CD4-positive, alpha-beta T cell (primary cell): ENCODE data around the gene SYT9. TPM values are rescaled to one million over a fixed set of nuclear protein-coding genes. Genes with fewer than 3 reads are reported as not detected.

Source experiments
- ATAC-seq: fragments of 200-7000 bp; cut with Tn5 transposase; one replicate; pipeline ENCODE4 v1.10.0; 2022; ENCODE audit warnings: mild to moderate bottlenecking; ENCODE audit not compliant: poor library complexity
- CTCF ChIA-PET: fragments of 350-600 bp; sonication (Branson Sonifier 250); formaldehyde crosslinking; loops from one replicate; lab custom pipeline; 2021; ENCODE audit warnings: antibody characterized with exemption, inconsistent platforms; lab: Charles Lee
- POLR2A ChIA-PET: fragments of 350-600 bp; sonication (Branson Sonifier 250); formaldehyde crosslinking; loops from one replicate; lab custom pipeline; 2021; ENCODE audit warnings: antibody characterized with exemption, inconsistent platforms; lab: Charles Lee
- DNase-seq, 14 experiments: peaks; one replicate each; pipeline ENCODE4 v3.0.0-alpha.2; 2013 to 2020; ENCODE audit warnings: mixed read lengths in 2 of 14
- H3K27ac ChIP-seq, 2 donors: one replicate each; pipeline versions ENCODE4 v1.5.1 to v1.7.0; 2013; ENCODE audit warnings: low read length in 2 of 2, low read depth in 1 of 2, mild to moderate bottlenecking in 1 of 2
- H3K27me3 ChIP-seq, 2 experiments: 1 replicate in 1 of 2; 2 replicates in 1 of 2; pipeline versions ENCODE4 v1.6.1 to v1.7.0; 2013; ENCODE audit warnings: low read length in 2 of 2, control low read depth in 1 of 2, mild to moderate bottlenecking in 1 of 2, moderate library complexity in 1 of 2; ENCODE audit not compliant: insufficient read depth in 2 of 2, control insufficient read depth in 1 of 2
- H3K36me3 ChIP-seq: one replicate; pipeline ENCODE4 v1.6.1; 2013; ENCODE audit warnings: low read length, control low read depth; ENCODE audit not compliant: insufficient read depth
- H3K4me1 ChIP-seq: one replicate; pipeline ENCODE4 v1.6.1; 2013; ENCODE audit warnings: low read length, control low read depth; ENCODE audit not compliant: insufficient read depth
- H3K4me3 ChIP-seq: one replicate; pipeline ENCODE4 v1.5.1; 2013; ENCODE audit warnings: mild to moderate bottlenecking, low read length, moderate library complexity
- H3K9me3 ChIP-seq, 2 experiments: 1 replicate in 1 of 2; 2 replicates in 1 of 2; pipeline versions ENCODE4 v1.6.1 to v1.7.0; 2013; ENCODE audit warnings: low read length in 2 of 2, mild to moderate bottlenecking in 2 of 2, control low read depth in 1 of 2, moderate library complexity in 1 of 2; ENCODE audit not compliant: control insufficient read depth in 1 of 2, insufficient read depth in 1 of 2
- H3K27ac Mint-ChIP-seq: one replicate; pipeline ENCODE4 v1.8.0; 2020; ENCODE audit warnings: mixed read lengths
- H3K27me3 Mint-ChIP-seq: one replicate; pipeline ENCODE4 v1.8.0; 2021; ENCODE audit warnings: mixed read lengths
- H3K36me3 Mint-ChIP-seq: one replicate; pipeline ENCODE4 v1.8.0; 2021; ENCODE audit warnings: low read depth, mixed read lengths
- H3K4me1 Mint-ChIP-seq: one replicate; pipeline ENCODE4 v1.8.0; 2021; ENCODE audit warnings: low read depth, mixed read lengths
- H3K4me3 Mint-ChIP-seq: one replicate; pipeline ENCODE4 v1.8.0; 2020; ENCODE audit warnings: mild to moderate bottlenecking, mixed read lengths
- H3K9me3 Mint-ChIP-seq: one replicate; pipeline ENCODE4 v1.8.0; 2020; ENCODE audit warnings: mixed read lengths
- intact Hi-C, 2 experiments: fragments of 100-400 bp; cut with DNase I in 1 of 2; cut with micrococcal nuclease in 1 of 2; formaldehyde crosslinking; loops; one replicate each; pipeline versions ENCODE4 v1.15.1 to v1.9.0; 2023 to 2025; cut with DNase I, micrococcal nuclease
- total RNA-seq, 174 experiments: library from RNA in 2 of 174; stranded (reverse) in 2 of 174; gene quantifications; one replicate each; pipeline ENCODE4 v1.2.3 and lab custom pipeline; 2021 to 2026
- TF ChIP-seq, protein P1 (sequence below): fragments of 200-600 bp; IDR thresholded peaks from one replicate; pipeline ENCODE4 v1.8.0; 2022; ENCODE audit warnings: antibody characterized with exemption, mild to moderate bottlenecking

Gene SYT9
- total RNA-seq, 2 experiments from 2014 or later = not detected

DNA sequence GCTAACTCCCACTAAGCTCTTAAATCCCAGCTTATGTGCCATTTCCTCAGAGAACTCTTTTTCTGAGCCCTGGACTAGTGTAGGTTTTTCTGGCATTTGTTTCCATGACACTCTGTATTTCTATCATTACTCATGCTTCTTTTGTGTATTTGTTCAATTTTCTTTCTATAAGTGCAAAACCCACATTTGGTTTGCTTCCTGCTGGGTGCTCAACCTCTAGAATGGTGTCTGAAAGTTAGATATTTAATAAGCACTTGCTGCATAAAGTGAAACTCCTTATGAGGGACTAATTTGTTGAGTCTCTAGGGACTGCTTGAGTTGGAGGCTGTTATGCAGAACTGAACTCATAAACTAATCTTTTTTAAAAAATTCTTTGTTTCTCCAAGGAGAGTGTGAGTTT is 68.6 kb downstream of the SYT9 start:
- no peaks in the 10 kb centered on the region for H3K4me1 Mint-ChIP-seq
- TF ChIP-seq, protein P1, sequence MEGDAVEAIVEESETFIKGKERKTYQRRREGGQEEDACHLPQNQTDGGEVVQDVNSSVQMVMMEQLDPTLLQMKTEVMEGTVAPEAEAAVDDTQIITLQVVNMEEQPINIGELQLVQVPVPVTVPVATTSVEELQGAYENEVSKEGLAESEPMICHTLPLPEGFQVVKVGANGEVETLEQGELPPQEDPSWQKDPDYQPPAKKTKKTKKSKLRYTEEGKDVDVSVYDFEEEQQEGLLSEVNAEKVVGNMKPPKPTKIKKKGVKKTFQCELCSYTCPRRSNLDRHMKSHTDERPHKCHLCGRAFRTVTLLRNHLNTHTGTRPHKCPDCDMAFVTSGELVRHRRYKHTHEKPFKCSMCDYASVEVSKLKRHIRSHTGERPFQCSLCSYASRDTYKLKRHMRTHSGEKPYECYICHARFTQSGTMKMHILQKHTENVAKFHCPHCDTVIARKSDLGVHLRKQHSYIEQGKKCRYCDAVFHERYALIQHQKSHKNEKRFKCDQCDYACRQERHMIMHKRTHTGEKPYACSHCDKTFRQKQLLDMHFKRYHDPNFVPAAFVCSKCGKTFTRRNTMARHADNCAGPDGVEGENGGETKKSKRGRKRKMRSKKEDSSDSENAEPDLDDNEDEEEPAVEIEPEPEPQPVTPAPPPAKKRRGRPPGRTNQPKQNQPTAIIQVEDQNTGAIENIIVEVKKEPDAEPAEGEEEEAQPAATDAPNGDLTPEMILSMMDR = no peak
- intact Hi-C loops = no loop called here
- ChIA-PET POLR2A (no interaction called here), CTCF (no interaction called here)
- no peak overlapping the region for H3K4me3 ChIP-seq
- H3K27ac Mint-ChIP-seq = no peak overlapping the region
- no peak for DNase-seq
- no peaks in the 10 kb centered on the region for H3K36me3 Mint-ChIP-seq
- no peaks in the 10 kb centered on the region for H3K9me3 Mint-ChIP-seq
- H3K36me3 ChIP-seq = no peaks in the 10 kb centered on the region
- no peak for ATAC-seq
- peaks cover 0 to 9% of the 10 kb centered on the region in 2 experiments for H3K27me3 ChIP-seq
- H3K4me1 ChIP-seq = no peaks in the 10 kb centered on the region
- H3K27ac ChIP-seq = no peak overlapping the region
- peaks cover 20% of the 10 kb centered on the region for H3K27me3 Mint-ChIP-seq
- no peak overlapping the region for H3K4me3 Mint-ChIP-seq
- H3K9me3 ChIP-seq = no peaks in the 10 kb centered on the region

DNA sequence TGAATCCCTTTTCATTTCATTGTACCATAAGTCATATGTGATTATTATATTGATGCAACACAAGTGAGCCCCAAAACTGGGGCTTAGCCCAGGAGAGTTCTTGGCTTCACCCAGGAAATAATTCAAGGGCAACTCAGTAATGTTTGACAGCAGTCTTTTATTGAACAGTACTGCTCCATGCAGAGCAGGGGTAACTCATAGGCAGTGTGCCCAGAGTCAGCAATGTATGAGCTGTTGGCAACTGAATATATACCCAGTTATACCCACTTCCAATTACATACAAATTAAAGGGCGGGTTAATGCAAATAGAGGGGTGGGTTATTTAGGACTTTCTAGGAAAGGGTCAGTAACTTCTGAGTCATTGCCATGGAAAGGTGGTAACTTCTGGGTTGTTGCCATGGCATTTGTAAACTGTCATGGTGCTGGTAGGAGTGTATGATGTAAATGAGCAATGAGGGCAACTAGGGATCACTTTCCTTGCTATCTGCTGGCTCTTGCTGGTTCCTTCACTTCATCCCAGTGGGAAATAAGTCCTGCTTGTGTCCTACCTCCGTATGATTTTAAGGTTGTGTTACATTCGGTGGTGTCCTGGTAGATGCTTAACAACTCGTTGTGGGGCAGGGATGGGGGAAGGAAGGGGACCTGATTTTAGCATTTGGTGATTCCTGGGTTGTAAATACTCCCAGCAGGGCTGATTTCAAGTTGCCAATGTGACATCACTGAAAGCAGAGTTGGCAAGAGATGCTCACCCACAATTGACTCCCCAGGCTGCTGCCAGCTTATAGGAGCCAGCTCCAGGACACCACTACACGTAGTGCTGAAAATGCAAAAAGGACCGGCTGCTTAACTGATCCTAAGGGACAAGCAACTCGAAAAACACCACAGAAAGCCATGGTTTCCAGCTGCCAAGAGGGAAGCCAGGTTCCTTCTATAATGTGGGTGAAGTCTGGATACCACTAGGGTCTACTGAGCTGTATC is 70.1 kb downstream of the SYT9 start:
- no peak overlapping the region for H3K27ac Mint-ChIP-seq
- no peaks in the 10 kb centered on the region for H3K9me3 Mint-ChIP-seq
- Histone ChIP-seq H3K27me3 (peaks cover 0 to 9% of the 10 kb centered on the region in 2 experiments), H3K36me3 (no peaks in the 10 kb centered on the region), H3K9me3 (no peaks in the 10 kb centered on the region), H3K27ac (no peak overlapping the region), H3K4me1 (no peaks in the 10 kb centered on the region), H3K4me3 (no peak overlapping the region)
- ChIA-PET CTCF (no interaction called here), POLR2A (no interaction called here)
- no peak overlapping the region for H3K4me3 Mint-ChIP-seq
- DNase-seq (no peak), ATAC-seq (no peak)
- intact Hi-C loops = no loop called here
- peaks cover 20% of the 10 kb centered on the region for H3K27me3 Mint-ChIP-seq
- H3K4me1 Mint-ChIP-seq = no peaks in the 10 kb centered on the region
- no peaks in the 10 kb centered on the region for H3K36me3 Mint-ChIP-seq
- TF ChIP-seq, protein P1 = no peak

GRCh38 chr11:7332451-7332850 is 80.7 kb downstream of the SYT9 start:
- Mint-ChIP-seq H3K4me1 (no peaks in the 10 kb centered on the region), H3K9me3 (peaks cover 3% of the 10 kb centered on the region), H3K36me3 (no peaks in the 10 kb centered on the region), H3K27ac (no peak overlapping the region), H3K4me3 (no peak overlapping the region), H3K27me3 (peaks cover 22% of the 10 kb centered on the region)
- H3K4me1 ChIP-seq = no peaks in the 10 kb centered on the region
- H3K27ac ChIP-seq = no peak overlapping the region
- ATAC-seq = no peak
- ChIA-PET POLR2A (no interaction called here), CTCF (no interaction called here)
- no peaks in the 10 kb centered on the region for H3K9me3 ChIP-seq
- TF ChIP-seq, protein P1 = no peak
- intact Hi-C loops = no loop called here
- no peak overlapping the region for H3K4me3 ChIP-seq
- no peaks in the 10 kb centered on the region for H3K27me3 ChIP-seq
- no peak for DNase-seq
- no peaks in the 10 kb centered on the region for H3K36me3 ChIP-seq
